Measurements from ENCODE around the gene CEBPG.

CEBPG gene

DNA sequence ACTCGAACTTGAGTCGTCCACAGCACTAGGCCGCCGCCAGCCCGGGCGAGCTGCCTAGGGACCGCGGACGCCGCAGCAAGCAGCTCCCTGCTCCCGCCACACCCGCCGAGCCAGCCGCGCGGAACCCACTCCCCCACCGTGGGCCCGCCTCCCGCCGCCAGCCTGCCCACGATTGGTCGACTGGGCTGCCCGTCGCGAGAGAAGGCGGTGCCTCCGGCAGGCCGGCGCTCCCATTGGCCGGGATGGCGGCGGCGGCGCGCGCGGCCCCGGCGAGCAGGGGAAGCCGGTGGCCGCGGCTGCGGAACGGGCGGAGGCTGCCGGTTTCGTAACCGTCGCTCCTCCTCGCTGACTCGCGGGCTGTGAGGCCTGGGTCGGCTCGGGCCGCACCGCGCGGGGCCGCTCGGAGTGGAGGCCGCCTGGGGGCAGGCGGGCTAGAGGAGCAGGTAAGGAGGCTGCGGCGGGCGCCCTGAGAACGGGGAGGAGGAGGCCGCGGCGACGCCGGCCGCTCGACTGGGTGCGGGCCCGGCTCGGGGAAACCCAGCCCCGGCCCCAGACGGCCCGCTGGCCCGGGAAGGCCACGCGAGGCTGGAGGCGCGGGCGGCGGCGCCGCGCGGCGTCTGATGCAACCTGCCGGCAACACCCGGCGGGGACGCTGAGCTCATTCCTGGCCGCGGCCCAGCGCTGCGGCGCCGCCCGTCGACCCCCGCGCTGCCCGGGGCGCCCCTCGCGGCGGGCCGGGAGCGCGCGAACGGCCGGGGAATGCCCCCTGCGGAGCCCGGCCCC lies at the start of gene CEBPG:
CEBPG (plus strand) TSS at position 257 of the 783 bp plus-strand sequence. CDS start 5,531 bp downstream, outside the sequence.
- DNase-seq (ENCODE audit: insufficient read length, low spot score) (peak; percentile 90), FAIRE-seq (no peak)

DNA sequence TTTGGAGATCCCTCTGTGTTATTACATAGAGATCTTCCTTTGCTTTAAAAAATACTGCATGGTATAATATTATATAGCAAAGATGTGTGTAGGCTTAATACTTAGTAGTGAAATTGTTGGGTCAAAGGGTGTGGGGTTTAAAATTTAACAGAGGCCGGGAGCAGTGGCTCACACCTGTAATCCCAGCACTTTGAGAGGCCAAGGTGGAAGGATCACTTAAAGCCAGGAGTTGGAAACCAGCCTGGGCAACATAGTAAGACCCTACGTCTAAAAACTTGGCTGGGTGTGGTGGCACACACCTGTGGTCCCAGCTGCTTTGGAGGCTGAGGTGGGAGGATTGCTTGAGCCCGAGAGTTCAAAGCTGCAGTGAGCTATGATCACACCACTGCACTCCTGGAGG lies 48.9 kb upstream of the CEBPG start:
- FAIRE-seq, result no peak

DNA sequence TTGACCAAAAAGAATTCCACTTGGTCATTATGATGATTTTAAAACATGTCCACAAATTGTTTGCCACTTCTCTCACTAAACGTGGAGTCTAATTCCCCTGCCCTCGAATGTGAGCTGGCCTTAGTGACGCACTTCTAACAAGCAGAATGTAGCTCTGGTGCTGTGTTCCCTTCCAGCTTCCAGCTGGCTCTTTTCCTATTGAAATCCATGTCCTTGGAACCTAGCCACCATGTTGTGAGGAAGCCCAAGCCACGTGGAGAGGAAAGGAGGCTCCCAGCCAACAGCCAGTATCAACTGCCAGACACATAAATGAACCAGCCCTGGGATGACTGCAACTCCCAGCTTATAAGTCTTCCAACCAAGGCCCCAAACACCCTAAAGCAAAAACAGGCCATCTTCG lies 47.6 kb upstream of the CEBPG start:
- no peak for FAIRE-seq

More for the DNA sequence above, 48.9 kb upstream of the CEBPG start:
- no peak for DNase-seq (ENCODE audit: insufficient read length, low spot score)

DNA sequence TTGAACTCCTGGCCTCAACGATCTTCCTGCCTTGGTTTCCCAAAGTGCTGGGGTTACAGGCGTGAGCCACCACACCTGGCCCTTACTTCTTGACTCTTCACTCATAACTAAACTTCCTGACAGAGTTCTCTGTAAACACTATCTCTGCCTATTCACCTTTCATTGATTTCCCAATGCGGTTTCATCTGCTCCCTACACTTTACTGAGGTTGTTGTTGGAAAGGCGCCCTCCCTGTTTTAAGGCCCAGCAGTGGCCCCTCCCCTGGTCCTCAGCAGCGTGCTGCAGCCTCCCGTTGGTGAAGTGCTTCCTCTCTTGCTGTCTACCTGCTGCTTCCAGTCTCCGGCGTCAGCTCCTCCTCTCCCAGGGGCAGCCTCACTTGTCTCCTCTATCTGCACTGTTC lies 44.4 kb upstream of the CEBPG start:
- DNase-seq (ENCODE audit: insufficient read length, low spot score) (no peak), FAIRE-seq (no peak)

More for the DNA sequence above, 47.6 kb upstream of the CEBPG start:
- no peak for DNase-seq (ENCODE audit: insufficient read length, low spot score)

DNA sequence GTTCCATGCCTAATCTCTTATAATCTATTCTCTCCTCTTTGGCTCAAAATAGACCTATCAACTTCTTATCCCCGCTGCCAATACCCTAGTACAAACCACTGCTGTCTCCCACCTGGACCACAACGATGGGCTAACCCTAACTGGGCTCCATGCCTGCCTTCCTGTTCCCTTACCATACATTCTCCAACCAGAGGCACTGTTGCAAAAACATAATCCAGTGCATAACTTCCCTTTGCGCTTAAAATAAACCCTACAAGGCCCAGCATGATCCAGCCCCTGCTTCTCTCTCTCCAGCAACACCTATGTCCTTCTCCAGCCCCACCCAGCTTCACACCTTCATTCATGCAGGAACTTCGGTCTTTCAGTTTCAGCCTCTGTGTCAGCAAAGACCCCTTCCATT lies 43.8 kb upstream of the CEBPG start:
- DNase-seq (ENCODE audit: insufficient read length, low spot score) (no peak), FAIRE-seq (no peak)

DNA sequence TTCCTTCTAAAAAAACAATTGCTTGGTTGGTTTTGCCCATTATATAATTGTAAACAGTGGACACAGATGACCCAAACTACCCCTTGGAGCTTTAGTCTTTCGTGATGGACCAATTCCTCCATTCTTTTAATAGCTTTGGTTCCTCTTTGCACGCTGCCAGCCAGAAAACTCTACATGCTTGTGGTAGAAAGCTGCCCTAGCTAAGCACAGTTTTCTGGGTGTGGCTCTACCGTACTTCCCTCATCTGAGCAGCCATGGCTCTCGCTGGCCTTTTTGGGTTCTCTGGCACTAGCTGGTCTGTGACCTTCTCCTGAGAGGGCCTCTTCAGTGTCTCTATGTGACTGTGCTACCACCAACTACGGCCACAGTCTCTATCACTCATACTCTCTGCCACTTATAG lies 41.3 kb upstream of the CEBPG start:
- DNase-seq (ENCODE audit: insufficient read length, low spot score), result no peak
- FAIRE-seq, result no peak

DNA sequence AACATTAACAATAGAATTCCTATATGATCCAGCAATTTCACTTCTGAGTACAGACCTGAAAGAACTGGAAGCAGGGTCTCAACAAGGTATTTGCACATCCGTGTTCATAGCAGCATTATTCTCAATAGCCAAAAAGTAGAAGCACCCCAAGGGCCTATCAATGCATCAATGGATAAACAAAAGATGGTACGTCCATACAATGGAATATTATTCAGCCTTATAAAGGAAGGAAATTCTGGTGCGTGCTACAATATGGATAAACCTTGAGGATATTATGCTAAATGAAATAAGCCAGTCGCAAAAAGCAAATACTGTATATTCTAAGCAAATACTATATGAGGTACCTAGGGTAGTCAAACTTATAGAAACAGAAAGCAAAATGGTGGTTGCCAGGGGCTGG lies 40.4 kb upstream of the CEBPG start:
- FAIRE-seq (no peak), DNase-seq (ENCODE audit: insufficient read length, low spot score) (no peak)

DNA sequence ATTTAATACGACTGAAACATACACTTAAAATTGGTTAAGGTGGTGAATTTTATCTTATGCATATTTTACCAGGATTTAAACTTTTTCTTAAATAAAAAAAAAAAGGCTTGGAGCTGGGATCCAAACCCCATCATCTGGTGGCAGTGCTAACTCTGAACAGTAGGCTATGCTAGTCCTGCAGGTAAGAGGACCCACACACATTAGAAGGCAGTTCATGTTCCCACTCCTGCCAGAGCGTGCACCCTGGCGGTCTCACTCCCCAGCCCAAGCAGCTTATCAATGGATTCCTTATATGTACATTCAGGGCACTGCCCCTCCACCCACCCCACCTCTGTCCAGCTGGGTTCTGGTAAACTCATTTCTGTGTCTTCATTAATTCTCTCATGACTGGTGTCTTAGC lies 39.9 kb upstream of the CEBPG start:
- DNase-seq (ENCODE audit: insufficient read length, low spot score), result no peak
- no peak for FAIRE-seq

DNA sequence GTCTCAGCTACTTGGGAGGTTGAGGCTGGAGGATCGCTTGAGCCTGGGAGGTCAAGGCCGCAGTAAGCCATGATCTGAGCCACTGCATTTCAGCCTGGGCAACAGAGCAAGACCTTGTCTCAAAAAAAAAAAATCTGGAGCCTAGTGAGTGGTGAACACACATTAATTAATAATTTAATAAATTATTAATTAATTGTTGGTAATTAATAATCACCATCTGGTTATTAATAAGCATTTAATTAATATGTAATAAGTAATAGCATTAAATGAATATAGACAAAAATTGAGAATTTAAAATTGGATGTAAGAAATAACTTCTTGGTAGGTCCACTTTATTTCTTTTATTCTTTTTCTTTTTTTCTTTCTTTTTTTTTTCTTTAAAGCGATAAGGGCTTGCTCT lies 39.2 kb upstream of the CEBPG start:
- FAIRE-seq, result no peak
- no peak for DNase-seq (ENCODE audit: insufficient read length, low spot score)

DNA sequence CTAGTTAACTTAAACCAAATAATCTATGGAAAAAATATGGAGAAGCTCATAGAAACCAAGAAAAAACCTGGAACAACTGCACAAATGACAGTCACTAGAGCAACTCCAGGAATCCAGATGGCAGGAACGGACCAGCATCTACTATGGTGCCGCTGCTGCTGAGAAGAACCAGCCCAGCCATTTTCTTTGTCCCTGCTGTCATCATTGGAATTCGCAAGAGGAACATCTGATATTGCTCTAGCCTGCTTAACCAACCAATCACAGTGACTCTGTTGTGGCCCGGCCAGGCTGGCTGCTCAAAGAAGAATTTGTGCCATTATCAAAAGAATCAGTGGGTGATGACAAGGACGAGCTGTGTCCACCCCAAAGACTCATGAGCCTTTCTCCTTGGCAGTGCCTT lies 38.1 kb upstream of the CEBPG start:
- FAIRE-seq (no peak), DNase-seq (ENCODE audit: insufficient read length, low spot score) (no peak)

DNA sequence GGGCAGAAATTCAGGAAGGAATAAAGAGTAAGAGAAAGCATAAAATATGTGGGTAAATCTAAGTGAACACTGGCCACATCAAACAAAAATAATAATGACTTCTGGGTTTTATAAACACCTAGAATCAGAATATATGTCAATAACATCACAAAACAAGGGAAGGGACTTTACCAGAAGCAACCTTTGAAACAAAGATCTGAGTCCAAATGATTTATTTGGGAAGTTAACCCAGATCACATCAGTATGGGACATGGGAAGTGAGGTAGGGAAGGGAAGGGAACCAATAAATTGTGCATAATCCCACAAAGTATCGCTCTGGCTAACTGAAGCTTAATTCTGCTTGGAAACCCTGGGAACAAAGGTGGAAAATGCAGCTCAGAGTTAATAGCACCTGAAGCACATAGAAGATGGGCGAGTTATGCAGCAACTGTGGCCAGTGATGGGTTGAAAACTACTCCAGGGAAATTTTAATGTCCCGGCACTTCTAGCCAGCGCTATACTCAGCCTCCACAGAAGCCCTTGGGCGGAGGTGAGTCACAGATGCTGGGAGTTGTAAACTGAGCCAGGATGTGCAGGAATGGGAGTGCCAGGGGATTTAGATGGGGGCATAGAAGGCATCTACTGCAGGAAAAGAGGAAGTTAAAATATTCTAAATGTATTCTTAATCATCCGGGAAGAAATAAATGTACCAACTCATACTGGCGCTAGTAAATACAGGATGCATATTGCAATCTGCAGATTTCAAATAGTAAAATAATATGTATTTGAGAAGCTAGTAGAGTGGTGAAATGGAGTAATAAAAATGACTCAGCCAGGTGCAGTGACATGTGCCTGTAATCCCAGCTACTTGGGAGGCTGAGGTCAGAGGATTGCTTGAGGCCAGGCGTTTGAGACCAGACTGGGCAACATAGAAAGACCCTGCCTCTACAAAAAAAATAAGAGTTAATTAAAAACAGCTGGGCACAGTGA lies 34.2 kb upstream of the CEBPG start:
- FAIRE-seq (no peak), DNase-seq (ENCODE audit: insufficient read length, low spot score) (no peak)

DNA sequence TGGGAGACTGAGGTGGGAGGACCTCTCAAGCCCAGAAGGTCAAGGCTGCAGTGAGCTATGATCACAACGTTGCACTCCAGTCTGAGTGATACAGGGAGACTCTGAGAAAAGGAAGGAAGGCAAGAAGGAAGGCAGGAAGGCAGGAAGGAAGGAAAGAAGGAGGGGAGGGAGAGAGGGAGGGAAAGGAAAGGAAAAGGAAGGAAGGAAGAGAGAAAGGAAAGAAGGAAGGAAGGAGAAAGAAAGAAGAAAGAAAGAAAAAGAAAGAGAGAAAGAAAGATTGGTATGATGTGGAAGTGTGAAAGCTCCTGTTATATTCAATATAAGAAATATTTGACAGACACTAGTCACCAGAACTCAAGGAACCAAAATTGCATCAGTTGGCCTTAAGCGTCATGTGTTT lies 32.5 kb upstream of the CEBPG start:
- FAIRE-seq (no peak), DNase-seq (ENCODE audit: insufficient read length, low spot score) (no peak)

DNA sequence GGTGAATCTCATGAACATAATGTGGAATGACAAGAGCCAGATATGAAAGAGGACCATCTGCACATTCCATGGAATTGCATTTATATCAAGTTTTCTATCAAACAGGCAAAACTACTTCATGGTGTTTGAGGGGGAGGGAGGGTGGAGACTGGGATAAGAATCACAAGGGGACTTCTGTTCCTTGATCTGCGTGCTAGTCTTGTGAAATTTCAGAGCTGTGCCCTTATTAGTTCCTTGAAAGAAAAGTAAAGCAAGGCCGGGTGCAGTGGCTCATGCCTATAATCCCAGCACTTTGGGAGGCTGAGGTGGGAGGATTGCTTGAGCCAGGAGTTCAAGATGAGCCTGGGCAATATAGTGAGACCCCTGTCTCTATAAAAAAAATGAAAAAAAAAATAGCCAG lies 30.2 kb upstream of the CEBPG start:
- no peak for DNase-seq (ENCODE audit: insufficient read length, low spot score)
- FAIRE-seq, result no peak

DNA sequence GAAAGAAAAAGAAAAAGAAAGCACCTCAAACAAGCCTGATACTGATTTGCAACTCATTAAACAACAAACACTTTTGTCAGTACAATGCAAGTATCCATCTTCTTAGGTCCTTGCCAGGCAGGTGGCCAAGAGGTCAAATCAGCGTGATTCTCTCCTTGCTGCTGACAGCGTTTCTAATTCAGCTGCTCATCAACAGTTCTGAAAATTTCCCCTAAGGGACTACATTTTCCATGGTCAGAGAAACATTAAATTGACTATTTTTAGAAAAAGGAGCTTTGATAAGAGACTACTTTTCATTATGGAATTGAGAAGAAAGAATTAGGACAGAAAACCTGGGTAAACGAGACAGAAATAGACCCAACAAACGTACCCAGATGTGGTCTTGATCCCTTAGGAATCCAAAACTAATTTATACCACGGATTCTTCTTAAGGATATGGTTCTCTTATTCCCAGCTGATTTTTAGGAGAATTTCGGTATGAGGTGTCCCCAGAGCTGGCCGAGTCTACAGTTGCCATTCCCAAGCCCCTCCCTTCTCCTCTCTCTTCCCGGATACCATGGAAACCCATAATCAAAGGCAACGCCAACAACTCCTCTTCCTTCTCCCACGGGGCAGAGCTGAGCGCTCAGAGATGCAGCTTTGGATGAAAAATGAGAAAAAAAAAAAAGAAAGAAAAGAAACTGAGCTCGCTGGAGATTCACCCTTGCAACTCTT lies 29.5 kb upstream of the CEBPG start:
- FAIRE-seq, result no peak
- no peak for DNase-seq (ENCODE audit: insufficient read length, low spot score)

DNA sequence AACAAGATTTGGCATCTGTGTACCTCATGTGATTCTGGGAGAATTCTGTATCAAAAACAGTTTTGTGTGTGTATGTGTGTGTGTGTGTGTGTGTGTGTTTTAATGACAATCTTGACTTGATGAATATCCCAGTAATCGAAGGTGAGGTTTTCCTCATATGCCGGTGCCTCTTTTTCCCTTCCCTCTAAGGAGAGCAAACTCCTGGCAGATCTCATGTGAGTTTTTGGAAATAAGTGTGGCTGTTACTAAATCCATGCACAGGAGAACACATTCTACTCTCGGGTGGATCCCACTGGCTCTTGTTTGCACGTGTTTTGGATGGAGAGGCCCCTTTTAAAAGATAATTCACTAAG lies 29.0 kb upstream of the CEBPG start:
- DNase-seq (ENCODE audit: insufficient read length, low spot score) (no peak), FAIRE-seq (no peak)

DNA sequence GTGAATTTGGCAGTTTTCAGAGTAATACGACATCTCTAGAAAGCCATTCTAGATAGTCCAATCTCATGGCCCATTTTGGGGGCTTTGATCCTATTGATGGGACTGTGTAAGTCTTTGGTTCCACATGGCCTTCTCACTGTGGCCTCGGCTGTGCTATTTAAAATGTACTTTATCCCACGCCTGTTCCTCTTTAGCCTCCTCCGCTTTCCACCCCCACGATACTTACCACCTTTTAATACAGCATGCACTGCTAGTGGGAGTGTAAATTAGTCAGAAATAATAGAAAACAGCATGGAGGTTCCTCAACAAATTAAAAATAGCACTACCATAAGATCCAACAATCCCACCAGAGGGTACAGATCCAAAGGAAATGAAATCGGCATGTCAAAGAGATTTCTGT lies 28.3 kb upstream of the CEBPG start:
- DNase-seq (ENCODE audit: insufficient read length, low spot score) (no peak), FAIRE-seq (no peak)

DNA sequence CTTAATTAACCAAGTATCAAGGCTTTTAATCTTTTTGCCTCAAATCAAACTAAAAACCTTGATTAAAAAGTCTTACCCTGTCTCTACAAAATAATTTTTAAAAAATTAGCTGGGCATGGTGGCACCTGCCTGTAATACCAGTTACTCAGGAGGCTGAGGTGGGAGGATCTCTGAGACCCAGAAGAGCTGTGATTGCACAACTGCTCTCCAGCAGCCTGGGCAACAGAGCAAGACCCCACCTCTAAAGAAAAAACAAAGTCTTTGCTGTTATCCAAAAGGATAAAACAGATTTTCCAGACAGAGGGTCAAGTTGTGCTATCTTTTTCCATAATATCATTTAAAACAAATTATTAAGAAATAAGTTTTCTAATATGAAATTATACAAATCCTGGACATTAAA lies 26.8 kb upstream of the CEBPG start:
- no peak for DNase-seq (ENCODE audit: insufficient read length, low spot score)
- FAIRE-seq, result no peak

DNA sequence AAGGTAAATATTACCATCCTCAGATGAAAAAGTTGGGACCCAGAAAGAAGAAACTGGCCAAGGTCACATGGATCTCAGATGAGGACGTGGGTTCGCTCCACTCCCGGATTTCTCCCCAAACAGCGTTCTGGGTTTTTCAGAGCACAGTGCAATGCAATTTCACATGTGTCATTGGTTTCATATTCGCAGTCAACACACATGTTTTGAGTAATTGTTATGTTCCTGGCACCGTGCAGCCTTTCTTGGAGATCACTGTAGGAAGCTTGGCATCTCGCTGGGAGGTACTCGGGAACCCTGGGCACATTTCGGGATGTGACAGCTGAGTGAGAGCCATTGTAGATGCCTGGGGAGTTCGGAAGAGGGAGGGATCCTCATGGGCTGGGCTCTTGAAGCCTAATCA lies 26.2 kb upstream of the CEBPG start:
- DNase-seq (ENCODE audit: insufficient read length, low spot score) (no peak), FAIRE-seq (no peak)

DNA sequence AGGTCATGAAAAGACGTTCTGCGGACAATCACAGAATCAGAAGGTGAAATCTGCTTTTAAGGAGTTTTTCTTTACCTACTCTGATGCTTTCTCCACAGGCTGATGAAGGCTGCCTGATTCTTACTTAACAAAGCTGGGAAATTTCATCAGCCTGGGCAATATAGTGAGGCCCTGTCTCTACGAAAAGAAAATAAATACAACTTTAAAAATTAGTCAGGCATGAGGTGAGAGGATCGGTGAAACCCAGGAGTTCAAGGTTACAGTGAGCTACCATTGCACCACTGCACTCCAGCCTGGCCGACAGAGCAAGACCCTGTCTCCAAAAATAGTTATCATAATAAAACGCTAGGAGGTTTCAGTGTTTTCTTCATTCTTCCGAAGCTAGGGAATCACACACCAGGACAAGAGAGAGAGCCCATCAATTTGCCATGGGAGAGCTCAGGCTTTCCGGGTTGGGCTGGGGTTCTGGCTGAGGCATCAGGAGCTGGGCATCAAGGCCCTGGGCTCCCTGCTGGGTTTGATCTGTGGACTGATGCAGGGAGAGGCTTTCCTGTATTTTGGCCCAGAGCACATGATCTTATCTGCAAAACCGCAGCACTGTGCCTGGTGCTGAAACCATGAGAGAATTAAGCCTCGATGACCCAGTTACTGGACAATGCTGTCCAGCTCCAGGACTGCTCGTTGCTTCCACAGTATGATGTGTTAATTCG lies 25.1 kb upstream of the CEBPG start:
- no peak for DNase-seq (ENCODE audit: insufficient read length, low spot score)
- FAIRE-seq, result no peak

Data from GM19239 (cell line).